KMS-11 (cell line): ENCODE data around the gene HSD3B1.

Source experiments
- H2AFZ ChIP-seq: fragments of 200-600 bp; sonication (generic); 2 replicates; pipeline ENCODE4 v1.6.1; 2016; ENCODE audit warnings: antibody characterized with exemption, mixed run types, low read depth
- H3K27ac ChIP-seq: fragments of 200-600 bp; sonication (generic); 2 replicates; pipeline ENCODE4 v1.6.1; 2016; ENCODE audit warnings: mild to moderate bottlenecking, mixed run types
- H3K27me3 ChIP-seq: fragments of 200-600 bp; sonication (generic); 2 replicates; pipeline ENCODE4 v1.6.1; 2017; ENCODE audit warnings: mild to moderate bottlenecking, low read depth, mixed run types, moderate library complexity; ENCODE audit not compliant: insufficient read depth
- H3K36me3 ChIP-seq: fragments of 200-600 bp; sonication (generic); 2 replicates; pipeline ENCODE4 v1.6.1; 2017; ENCODE audit warnings: mild to moderate bottlenecking, mixed run types; ENCODE audit not compliant: insufficient read depth
- H3K4me1 ChIP-seq: fragments of 200-600 bp; sonication (generic); 2 replicates; pipeline ENCODE4 v1.6.1; 2016; ENCODE audit warnings: mild to moderate bottlenecking, low read depth, mixed run types; ENCODE audit not compliant: poor library complexity, severe bottlenecking
- H3K4me2 ChIP-seq: fragments of 200-600 bp; sonication (generic); 2 replicates; pipeline ENCODE4 v1.7.0; 2016; ENCODE audit warnings: mild to moderate bottlenecking, mixed run types
- H3K4me3 ChIP-seq: fragments of 200-600 bp; sonication (generic); IDR thresholded peaks from 2 replicates; pipeline ENCODE4 v1.6.1; 2017; ENCODE audit warnings: low read depth, low read length, mixed read lengths; ENCODE audit not compliant: insufficient read depth
- H3K79me2 ChIP-seq: fragments of 200-600 bp; sonication (generic); 2 replicates; pipeline ENCODE4 v1.6.1; 2016; ENCODE audit warnings: low read depth, mixed run types; ENCODE audit not compliant: insufficient read depth
- H3K9ac ChIP-seq: fragments of 200-600 bp; sonication (generic); 2 replicates; pipeline ENCODE4 v1.6.1; 2016; ENCODE audit warnings: mild to moderate bottlenecking, mixed run types
- H4K20me1 ChIP-seq: fragments of 200-600 bp; sonication (generic); 2 replicates; pipeline ENCODE4 v1.6.1; 2016; ENCODE audit warnings: mild to moderate bottlenecking, mixed run types; ENCODE audit not compliant: insufficient read depth
- TF ChIP-seq, protein P1 (sequence below): fragments of 200-600 bp; sonication (generic); conservative IDR thresholded peaks from 2 replicates; pipeline ENCODE4 v1.6.1; 2017; ENCODE audit warnings: low read depth, mild to moderate bottlenecking, antibody characterized with exemption, low read length, moderate library complexity, mixed read lengths

The HSD3B1 gene

DNA sequence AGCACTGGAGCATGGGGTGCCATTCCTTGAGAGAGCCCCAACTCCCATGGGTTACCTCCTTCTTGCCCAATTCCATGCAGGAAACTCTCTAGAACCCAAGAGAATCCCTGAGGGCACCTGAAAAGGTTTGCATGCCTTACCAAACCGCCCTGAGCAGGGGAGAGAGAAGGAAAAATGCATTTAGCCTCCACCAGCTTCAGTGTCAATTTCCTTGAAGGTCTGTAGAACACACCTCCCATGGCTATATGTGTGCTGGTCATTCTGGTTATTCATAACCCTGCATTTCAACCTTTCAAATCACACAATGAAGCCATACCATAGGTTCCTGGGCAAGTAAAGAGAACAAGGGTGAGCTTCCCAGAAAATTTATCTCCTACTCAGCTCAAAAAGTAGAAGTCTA is 39.6 kb downstream of the HSD3B1 start:
- Histone ChIP-seq H3K4me2 (no peak overlapping the region), H3K27ac (no peak overlapping the region), H3K36me3 (no peaks in the 10 kb centered on the region), H3K79me2 (no peaks in the 10 kb centered on the region), H4K20me1 (no peaks in the 10 kb centered on the region), H3K27me3 (no peaks in the 10 kb centered on the region), H3K9ac (no peak overlapping the region), H3K4me3 (no peak overlapping the region), H2AFZ (no peak overlapping the region), H3K4me1 (no peaks in the 10 kb centered on the region)
- TF ChIP-seq, protein P1, sequence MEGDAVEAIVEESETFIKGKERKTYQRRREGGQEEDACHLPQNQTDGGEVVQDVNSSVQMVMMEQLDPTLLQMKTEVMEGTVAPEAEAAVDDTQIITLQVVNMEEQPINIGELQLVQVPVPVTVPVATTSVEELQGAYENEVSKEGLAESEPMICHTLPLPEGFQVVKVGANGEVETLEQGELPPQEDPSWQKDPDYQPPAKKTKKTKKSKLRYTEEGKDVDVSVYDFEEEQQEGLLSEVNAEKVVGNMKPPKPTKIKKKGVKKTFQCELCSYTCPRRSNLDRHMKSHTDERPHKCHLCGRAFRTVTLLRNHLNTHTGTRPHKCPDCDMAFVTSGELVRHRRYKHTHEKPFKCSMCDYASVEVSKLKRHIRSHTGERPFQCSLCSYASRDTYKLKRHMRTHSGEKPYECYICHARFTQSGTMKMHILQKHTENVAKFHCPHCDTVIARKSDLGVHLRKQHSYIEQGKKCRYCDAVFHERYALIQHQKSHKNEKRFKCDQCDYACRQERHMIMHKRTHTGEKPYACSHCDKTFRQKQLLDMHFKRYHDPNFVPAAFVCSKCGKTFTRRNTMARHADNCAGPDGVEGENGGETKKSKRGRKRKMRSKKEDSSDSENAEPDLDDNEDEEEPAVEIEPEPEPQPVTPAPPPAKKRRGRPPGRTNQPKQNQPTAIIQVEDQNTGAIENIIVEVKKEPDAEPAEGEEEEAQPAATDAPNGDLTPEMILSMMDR = no peak

DNA sequence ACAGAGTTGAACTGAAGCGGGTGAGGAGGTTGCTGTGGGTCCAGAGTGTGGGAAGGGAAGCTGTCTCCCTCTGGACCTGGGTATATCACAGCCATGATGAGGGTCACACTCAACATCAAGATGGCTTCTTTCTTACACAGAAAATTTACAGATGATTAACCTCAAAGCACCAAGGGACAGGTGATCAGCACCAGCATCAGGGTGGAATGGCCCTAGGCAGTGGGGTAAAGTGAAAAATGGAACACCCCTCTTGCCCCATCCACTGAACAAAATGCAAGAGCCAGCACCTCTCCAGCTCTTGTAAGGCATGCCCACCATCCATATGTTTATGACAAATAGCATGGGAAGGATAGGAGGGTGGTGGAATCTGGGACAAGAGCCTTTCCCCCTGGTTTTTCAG is 40.3 kb downstream of the HSD3B1 start:
- TF ChIP-seq, protein P1 = no peak
- Histone ChIP-seq H3K79me2 (no peaks in the 10 kb centered on the region), H3K27me3 (no peaks in the 10 kb centered on the region), H3K4me2 (no peak overlapping the region), H3K9ac (no peak overlapping the region), H3K4me1 (no peaks in the 10 kb centered on the region), H3K27ac (no peak overlapping the region), H4K20me1 (no peaks in the 10 kb centered on the region), H3K4me3 (no peak overlapping the region), H3K36me3 (no peaks in the 10 kb centered on the region), H2AFZ (no peak overlapping the region)

DNA sequence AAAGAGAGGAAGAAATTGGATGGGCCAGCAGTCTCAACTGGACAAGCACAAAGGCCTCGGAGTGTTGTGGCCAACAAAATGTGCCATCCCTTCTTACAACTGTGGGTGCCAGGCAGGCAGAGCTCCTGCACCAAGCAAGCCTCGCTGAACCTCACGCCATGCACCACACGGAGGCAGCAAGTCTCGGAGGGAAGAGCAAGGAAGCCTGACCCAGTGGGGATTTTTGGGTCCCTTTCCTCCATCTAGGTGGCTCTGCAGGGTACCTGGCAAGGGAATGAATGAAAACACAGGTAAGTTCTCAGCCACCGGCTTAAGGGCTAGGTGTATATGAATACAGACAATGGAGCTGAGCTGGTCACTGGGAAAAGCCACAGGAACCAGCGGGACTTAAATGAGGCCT is 40.8 kb downstream of the HSD3B1 start:
- Histone ChIP-seq H3K4me1 (no peaks in the 10 kb centered on the region), H3K27ac (no peak overlapping the region), H4K20me1 (no peaks in the 10 kb centered on the region), H2AFZ (no peak overlapping the region), H3K4me2 (no peak overlapping the region), H3K79me2 (no peaks in the 10 kb centered on the region), H3K36me3 (no peaks in the 10 kb centered on the region), H3K4me3 (no peak overlapping the region), H3K9ac (no peak overlapping the region), H3K27me3 (no peaks in the 10 kb centered on the region)
- TF ChIP-seq, protein P1 = no peak

DNA sequence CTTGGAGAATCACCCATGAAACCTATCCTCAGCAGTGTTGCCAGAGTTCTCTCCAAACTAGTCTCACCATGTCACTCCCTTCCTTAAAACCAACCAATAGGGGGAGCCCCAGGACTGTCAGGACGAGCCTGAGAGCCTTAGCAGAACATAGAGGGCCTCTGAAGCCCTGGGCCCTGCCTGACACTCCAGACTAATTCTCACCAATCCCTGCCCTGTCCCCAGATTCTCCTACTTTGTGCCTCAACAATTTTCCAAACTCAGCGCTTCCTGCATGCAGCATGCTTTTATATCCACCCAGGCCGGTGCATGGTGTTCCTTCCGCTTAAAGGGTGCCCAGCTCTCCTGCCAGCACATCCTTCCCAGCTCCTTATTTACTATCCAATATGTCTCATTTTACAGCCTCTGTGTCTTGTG is 42.7 kb downstream of the HSD3B1 start:
- TF ChIP-seq, protein P1 = peak; percentile 36; the same call in 1 of the 2 replicates
- Histone ChIP-seq H3K9ac (no peak overlapping the region), H3K36me3 (no peaks in the 10 kb centered on the region), H3K4me1 (peaks cover 12% of the 10 kb centered on the region), H3K79me2 (no peaks in the 10 kb centered on the region), H2AFZ (no peak overlapping the region), H3K27me3 (no peaks in the 10 kb centered on the region), H3K4me2 (no peak overlapping the region), H4K20me1 (no peaks in the 10 kb centered on the region), H3K4me3 (no peak overlapping the region), H3K27ac (no peak overlapping the region)
